Mucosa of rectum (tissue), 2 donors: ENCODE results near the gene CHL1.

Experiments used
- H3K27ac ChIP-seq, 2 donors: one replicate each; pipeline ENCODE4 v1.7.0; 2013; ENCODE audit warnings: inconsistent platforms in 2 of 2, low read depth in 2 of 2, low read length in 2 of 2
- H3K27me3 ChIP-seq, 2 donors: one replicate each; pipeline ENCODE4 v1.7.0; 2013; ENCODE audit warnings: low read length in 2 of 2; ENCODE audit not compliant: control insufficient read depth in 2 of 2, insufficient read depth in 2 of 2
- H3K36me3 ChIP-seq, 2 donors: one replicate each; pipeline ENCODE4 v1.7.0; 2013; ENCODE audit warnings: low read length in 2 of 2; ENCODE audit not compliant: control insufficient read depth in 2 of 2, insufficient read depth in 2 of 2
- H3K4me1 ChIP-seq, 2 donors: one replicate each; pipeline ENCODE4 v1.7.0; 2013; ENCODE audit warnings: low read length in 2 of 2, mild to moderate bottlenecking in 1 of 2; ENCODE audit not compliant: control insufficient read depth in 2 of 2, insufficient read depth in 2 of 2
- H3K4me3 ChIP-seq, 2 donors: one replicate each; pipeline ENCODE4 v1.7.0; 2013; ENCODE audit warnings: low read length in 2 of 2
- H3K9ac ChIP-seq, 2 donors: one replicate each; pipeline ENCODE4 v1.7.0; 2013; ENCODE audit warnings: low read length in 2 of 2, low read depth in 1 of 2, mild to moderate bottlenecking in 1 of 2
- H3K9me3 ChIP-seq, 2 donors: one replicate each; pipeline ENCODE4 v1.7.0; 2013; ENCODE audit warnings: low read length in 2 of 2; ENCODE audit not compliant: control insufficient read depth in 2 of 2
- donor health status: healthy.
- donor health status: Normal muscosa, but diverticular disease.

The CHL1 gene

DNA sequence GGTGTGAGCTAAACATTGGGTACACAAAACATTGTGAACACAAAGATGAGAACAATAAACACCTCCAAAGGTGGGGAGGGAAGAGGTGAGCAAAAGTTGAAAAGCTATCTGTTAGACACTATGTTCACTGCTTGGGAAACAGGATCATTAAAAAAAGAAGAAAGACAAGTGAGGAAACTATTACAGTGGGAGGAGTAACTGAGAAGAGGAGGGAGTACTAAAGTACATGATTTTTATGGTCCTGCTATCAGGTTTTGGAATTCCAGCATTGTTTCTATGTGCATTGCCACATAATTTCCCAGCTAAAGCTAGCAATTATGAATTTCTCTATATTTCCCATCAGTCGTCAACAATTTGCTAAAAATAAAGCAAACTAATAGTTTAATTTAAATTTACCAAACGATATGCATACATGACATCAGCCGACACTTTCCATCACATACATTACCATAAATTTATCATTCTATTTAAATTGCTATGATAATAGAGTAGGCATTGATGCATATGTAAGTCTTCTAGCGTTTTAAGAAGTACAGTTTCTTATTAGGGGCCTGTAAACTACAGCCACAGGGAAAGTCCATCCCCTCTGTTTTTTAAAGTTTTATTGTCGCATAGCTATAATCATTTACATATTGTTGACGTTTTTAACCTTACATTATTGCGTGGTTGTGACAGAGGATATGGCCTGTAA, 221.8 kb downstream of the CHL1 start:
- Histone ChIP-seq H3K36me3 (no peaks in the 10 kb centered on the region), H3K27me3 (no peaks in the 10 kb centered on the region), H3K9ac (no peak overlapping the region), H3K27ac (no peak overlapping the region), H3K9me3 (no peaks in the 10 kb centered on the region), H3K4me3 (no peak overlapping the region), H3K4me1 (no peaks in the 10 kb centered on the region)

DNA sequence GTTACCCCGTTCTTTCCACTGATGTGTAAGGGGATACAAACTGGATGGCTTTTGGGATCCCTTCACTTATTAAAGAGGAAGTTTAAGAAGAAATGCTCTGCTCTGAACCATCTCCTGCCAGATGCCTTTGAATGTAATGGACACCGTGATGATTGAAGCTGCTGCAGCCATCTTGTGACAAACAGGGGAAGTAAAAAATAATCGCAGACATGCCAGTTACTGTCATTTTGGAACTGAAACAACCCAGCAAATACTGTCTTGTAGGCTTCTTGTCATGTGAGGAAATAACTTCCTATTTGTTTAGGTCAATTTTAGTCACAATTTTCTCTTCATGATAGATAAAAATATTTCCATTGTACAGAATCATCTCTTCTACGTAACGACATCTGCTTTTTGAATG, 224.0 kb downstream of the CHL1 start:
- Histone ChIP-seq H3K27ac (no peak overlapping the region), H3K9me3 (no peaks in the 10 kb centered on the region), H3K4me1 (no peaks in the 10 kb centered on the region), H3K4me3 (no peak overlapping the region), H3K9ac (no peak overlapping the region), H3K27me3 (no peaks in the 10 kb centered on the region), H3K36me3 (no peaks in the 10 kb centered on the region)

DNA sequence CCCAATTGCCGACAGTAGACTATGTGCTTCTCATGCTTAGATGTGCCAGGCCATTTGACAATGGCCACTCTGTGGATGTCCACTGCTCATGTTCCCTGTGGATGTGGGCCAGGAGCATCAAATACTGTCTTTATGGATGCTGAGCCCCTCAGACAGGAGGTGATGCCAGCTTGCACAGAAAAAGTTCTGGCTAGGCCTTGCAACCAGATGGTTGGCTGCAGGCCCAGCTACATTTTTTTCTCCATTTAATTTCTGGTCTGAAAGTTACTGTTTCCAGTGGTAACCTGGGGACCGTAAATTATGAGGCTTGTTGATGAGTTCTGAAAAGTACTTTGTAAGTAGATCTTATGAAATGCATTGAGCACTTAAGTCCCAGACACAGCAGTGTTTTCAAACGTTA, 228.5 kb downstream of the CHL1 start:
- no peaks in the 10 kb centered on the region for H3K9me3 ChIP-seq
- no peaks in the 10 kb centered on the region for H3K4me1 ChIP-seq
- H3K4me3 ChIP-seq = no peak overlapping the region
- H3K27ac ChIP-seq = no peak overlapping the region
- no peaks in the 10 kb centered on the region for H3K36me3 ChIP-seq
- no peaks in the 10 kb centered on the region for H3K27me3 ChIP-seq
- no peak overlapping the region for H3K9ac ChIP-seq

DNA sequence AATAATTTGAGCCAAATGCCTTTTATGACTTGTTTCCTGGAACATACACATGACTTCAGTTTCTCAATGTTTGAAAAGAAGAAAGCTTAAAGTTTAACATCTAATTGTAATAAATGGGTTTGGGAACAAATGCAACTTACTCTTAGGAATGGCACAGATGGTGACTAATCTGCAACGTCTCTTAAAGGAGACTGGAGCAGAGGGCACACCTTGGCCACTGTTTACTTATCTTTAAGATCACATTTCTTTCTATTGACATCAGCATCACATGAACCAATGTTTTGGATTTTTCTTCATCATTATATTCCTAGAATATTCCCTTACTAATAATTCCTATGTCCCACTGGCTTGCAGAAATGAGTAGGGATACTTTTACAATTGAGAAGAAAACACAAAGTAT, 229.5 kb downstream of the CHL1 start:
- no peak overlapping the region for H3K27ac ChIP-seq
- no peak overlapping the region for H3K4me3 ChIP-seq
- H3K4me1 ChIP-seq = no peaks in the 10 kb centered on the region
- no peaks in the 10 kb centered on the region for H3K36me3 ChIP-seq
- H3K27me3 ChIP-seq = no peaks in the 10 kb centered on the region
- H3K9ac ChIP-seq = no peak overlapping the region
- no peaks in the 10 kb centered on the region for H3K9me3 ChIP-seq

DNA sequence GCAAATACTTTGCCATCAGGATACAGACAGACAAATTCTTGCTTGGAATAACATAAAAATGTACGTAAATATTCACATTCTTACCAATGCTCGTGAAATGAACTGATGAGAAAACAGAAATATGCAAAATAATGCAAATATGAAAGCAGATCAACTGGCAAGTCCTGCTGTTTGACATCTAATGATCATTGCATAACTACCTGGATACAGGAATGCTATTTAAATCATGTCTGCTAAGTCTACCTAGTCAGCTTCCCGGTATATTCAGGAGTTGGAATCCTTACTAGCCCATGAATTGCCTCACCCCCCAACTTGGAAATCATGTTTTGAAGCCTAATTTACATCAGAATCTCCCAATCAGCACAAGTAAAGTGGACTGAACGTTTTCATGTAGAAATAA, 230.6 kb downstream of the CHL1 start:
- no peaks in the 10 kb centered on the region for H3K27me3 ChIP-seq
- H3K9ac ChIP-seq = no peak overlapping the region
- H3K4me1 ChIP-seq = no peaks in the 10 kb centered on the region
- no peak overlapping the region for H3K27ac ChIP-seq
- H3K4me3 ChIP-seq = no peak overlapping the region
- H3K9me3 ChIP-seq = no peaks in the 10 kb centered on the region
- H3K36me3 ChIP-seq = no peaks in the 10 kb centered on the region

DNA sequence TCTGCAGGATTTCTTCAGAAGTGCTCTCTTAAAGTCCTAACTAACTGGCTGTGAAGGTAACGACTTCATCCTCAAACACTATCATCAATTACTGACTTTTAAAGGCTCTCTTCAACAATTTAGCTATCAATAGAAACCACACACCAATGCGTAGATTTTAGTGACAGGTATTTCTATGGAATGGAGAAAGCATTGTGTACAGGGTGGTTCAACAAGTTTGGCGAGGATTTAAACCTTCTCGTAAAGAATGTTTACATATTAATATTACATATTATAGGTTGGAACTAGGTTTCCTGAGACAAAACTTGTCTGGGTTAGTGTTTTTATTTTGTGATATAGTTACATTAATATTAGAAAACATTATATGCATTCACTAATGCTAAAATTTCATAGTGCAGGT, 233.6 kb downstream of the CHL1 start:
- no peaks in the 10 kb centered on the region for H3K36me3 ChIP-seq
- no peaks in the 10 kb centered on the region for H3K4me1 ChIP-seq
- H3K27ac ChIP-seq = no peak overlapping the region
- H3K27me3 ChIP-seq = no peaks in the 10 kb centered on the region
- no peak overlapping the region for H3K9ac ChIP-seq
- no peaks in the 10 kb centered on the region for H3K9me3 ChIP-seq
- H3K4me3 ChIP-seq = no peak overlapping the region

DNA sequence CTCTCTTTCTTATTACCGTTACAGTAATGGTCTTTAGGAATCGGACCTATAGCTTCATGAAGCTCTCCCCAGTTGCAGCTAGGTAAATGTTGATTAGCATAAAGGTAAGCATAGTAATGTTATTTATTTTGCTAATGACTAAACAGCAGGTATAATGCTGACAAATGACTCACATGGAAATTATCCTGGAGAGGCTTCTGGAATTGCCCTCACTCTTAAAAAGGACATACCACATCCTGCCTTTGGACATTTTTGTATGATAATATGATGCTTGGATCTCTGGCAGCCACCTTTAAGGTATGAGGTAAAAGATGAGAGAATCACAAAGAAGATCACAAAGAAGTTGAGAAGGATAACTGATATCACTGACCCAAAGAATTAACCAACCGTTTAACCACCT, 238.6 kb downstream of the CHL1 start:
- H3K27ac ChIP-seq = no peak overlapping the region
- no peak overlapping the region for H3K9ac ChIP-seq
- H3K4me3 ChIP-seq = no peak overlapping the region
- H3K9me3 ChIP-seq = peaks cover 0 to 2% of the 10 kb centered on the region in 2 donors
- no peaks in the 10 kb centered on the region for H3K36me3 ChIP-seq
- no peaks in the 10 kb centered on the region for H3K27me3 ChIP-seq
- no peaks in the 10 kb centered on the region for H3K4me1 ChIP-seq

DNA sequence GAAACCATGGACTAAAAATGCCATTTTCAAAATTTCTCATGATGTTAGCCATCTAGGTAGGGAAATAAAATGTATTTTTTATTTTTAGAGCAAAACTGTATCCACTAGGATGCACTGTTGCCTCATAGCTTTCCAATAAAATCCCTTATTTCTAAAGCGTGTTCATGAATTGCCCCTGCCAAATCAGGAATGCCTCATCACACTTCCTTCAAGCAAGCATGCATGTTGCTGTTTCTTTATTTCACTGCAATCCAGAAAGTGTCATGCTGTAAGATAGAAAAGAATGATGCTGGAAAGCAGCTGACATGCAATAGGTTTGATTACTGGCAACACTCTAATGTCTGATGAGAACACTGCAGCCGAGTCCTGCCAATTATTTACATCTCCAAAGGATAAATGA, 239.5 kb downstream of the CHL1 start:
- H3K4me3 ChIP-seq = no peak overlapping the region
- H3K36me3 ChIP-seq = no peaks in the 10 kb centered on the region
- H3K4me1 ChIP-seq = no peaks in the 10 kb centered on the region
- peaks cover 0 to 2% of the 10 kb centered on the region in 2 donors for H3K9me3 ChIP-seq
- H3K9ac ChIP-seq = no peak overlapping the region
- no peaks in the 10 kb centered on the region for H3K27me3 ChIP-seq
- H3K27ac ChIP-seq = no peak overlapping the region

DNA sequence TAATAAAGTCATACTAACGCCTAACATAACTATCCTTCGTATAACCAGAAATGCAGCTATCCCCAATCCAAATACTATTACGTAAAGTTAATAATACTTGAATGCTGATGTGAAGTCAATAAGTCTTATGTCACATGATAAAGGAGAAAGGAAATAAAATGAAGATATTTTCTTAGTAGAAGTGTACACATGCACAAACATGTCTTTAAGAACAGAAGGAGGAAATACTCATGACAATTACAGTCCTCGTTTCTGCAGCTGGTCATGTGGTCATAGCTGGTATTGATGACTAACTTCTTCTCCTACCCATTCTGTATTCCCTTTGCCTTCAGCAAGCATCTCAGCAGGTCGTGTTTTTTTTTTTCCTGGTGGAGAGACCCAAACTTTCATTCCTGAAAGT, 244.3 kb downstream of the CHL1 start:
- no peaks in the 10 kb centered on the region for H3K4me1 ChIP-seq
- H3K36me3 ChIP-seq = no peaks in the 10 kb centered on the region
- H3K27me3 ChIP-seq = no peaks in the 10 kb centered on the region
- H3K9ac ChIP-seq = no peak overlapping the region
- no peak overlapping the region for H3K4me3 ChIP-seq
- H3K9me3 ChIP-seq = peaks cover 0 to 2% of the 10 kb centered on the region in 2 donors
- no peak overlapping the region for H3K27ac ChIP-seq

DNA sequence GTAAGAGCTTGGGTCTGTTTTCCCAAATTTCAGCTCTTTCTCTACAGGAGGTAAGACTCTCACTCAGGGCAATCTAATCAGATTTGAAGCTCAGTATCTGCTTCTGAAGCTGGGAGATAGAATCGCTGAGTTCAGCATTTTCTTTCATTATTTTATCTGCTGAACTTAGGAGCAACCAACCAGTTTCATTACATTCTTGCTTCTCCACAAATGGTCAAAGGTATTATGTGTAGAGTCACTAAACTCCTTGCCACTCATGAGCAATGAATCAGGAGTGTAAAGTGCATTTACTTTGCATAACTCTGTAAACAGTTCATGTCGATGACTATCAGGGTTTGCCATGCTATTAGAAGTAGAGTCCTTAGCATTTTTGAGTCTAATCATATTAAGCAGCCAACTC, 249.4 kb downstream of the CHL1 start:
- no peak overlapping the region for H3K4me3 ChIP-seq
- H3K27ac ChIP-seq = no peak overlapping the region
- no peaks in the 10 kb centered on the region for H3K36me3 ChIP-seq
- no peaks in the 10 kb centered on the region for H3K4me1 ChIP-seq
- H3K9me3 ChIP-seq = no peaks in the 10 kb centered on the region
- no peak overlapping the region for H3K9ac ChIP-seq
- H3K27me3 ChIP-seq = no peaks in the 10 kb centered on the region

DNA sequence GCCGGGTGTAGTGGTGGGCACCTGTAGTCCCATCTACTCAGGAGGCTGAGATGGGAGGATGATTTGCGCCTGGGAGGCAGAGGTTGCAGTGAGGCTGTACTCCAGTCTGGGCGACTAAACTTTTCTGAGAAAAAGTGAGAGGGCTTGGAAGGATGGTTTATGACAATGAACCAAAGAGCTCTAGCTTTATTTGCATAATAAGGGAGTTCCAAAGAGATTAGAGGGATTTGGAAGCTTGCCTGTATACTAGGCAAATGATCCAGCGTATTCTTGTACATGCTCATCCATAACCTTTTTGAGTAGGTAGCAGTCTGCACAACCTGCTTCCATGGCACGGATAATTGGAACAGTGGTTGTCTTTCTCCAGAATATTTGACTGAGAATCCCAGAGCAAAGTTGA, 251.1 kb downstream of the CHL1 start:
- Histone ChIP-seq H3K36me3 (no peaks in the 10 kb centered on the region), H3K4me1 (no peaks in the 10 kb centered on the region), H3K4me3 (no peak overlapping the region), H3K9me3 (no peaks in the 10 kb centered on the region), H3K27me3 (no peaks in the 10 kb centered on the region), H3K27ac (no peak overlapping the region), H3K9ac (no peak overlapping the region)
